HFF-Myc (cell line): ENCODE results near the gene GBP7.
A peak's percentile ranks its signal among the peaks of the same experiment; 100 is the strongest.
"Not testable (repeated sequence)": the region's sequence is repeated elsewhere in the genome, so short reads cannot be mapped to it uniquely, and the experiment has no call there.

Experiments used
- DNase-seq: peaks from one replicate; pipeline ENCODE4 v3.0.0-alpha.2; 2011; ENCODE audit warnings: low read depth; ENCODE audit errors: extremely low read depth
- H3K4me3 ChIP-seq: replicated peaks from 2 replicates; pipeline ENCODE4 v1.5.1; 2011; ENCODE audit warnings: low read depth, mild to moderate bottlenecking, control low read depth, low read length
- CTCF ChIP-seq: IDR thresholded peaks from 2 replicates; pipeline ENCODE4 v1.5.1; 2012; ENCODE audit warnings: mild to moderate bottlenecking, low read depth, low read length, control low read depth; ENCODE audit errors: missing control alignments

GBP7 gene

DNA sequence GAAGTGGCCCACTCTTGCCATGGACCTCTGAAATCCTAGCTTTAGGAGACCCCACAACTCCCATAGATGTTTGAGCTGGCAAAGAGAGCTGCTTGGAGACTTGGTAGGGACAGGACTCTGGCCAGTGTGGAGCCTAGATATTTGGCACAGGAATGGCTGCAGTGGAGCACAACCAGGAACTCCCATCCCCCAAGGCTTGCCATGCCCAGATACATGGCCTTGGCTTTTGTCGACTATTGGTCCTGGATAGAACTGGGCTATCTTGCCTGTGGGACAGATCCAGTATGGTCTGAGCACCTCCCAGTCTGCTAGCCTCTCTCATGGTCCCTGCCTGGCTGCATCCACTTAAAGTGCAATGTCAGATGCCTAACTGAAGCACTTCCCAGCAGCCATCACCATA is 42.1 kb downstream of the GBP7 start:
- no peak for DNase-seq
- no peak for TF ChIP-seq CTCF

GRCh38 chr1:89130716-89131115 is 45.1 kb downstream of the GBP7 start:
- no peak for TF ChIP-seq CTCF
- H3K4me3 ChIP-seq: no peak overlapping the region
- no peak for DNase-seq

More for the DNA sequence above, 42.1 kb downstream of the GBP7 start:
- no peak overlapping the region for H3K4me3 ChIP-seq

DNA sequence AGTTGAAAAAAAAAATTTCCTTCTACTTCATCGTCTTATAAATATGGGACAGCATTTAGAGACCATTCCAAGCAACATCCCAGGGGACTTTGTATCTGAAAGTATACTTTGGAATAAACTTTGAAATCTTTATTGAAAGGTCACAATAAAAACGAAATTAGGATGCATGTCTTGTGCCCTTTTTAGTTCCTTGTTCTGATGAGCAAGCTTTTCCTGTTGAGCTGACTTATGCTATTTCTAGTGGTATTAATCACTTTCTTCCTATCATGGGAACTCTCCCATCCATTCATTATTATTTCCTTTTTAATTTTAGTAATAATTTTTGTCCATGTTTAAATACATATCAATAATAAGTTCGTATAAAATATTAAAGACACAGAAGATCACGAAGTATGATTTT is 45.9 kb downstream of the GBP7 start:
- H3K4me3 ChIP-seq: no peak overlapping the region
- no peak for TF ChIP-seq CTCF
- no peak for DNase-seq

DNA sequence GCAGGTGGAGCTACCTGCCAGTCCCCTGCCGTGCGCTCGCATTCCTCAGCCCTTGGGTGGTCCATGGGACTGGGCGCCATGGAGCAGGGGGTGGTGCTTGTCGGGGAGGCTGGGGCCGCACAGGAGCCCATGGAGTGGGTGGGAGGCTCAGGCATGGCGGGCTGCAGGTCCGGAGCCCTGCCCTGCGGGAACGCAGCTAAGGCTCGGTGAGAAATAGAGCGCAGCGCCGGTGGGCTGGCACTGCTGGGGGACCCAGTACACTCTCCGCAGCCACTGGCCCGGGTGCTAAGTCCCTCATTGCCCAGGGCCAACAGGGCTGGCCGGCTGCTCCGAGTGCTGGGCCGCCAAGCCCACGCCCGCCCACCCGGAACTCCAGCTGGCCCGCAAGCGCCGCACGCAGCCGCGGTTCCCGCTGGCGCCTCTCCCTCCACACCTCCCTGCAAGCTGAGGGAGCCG is 47.8 kb downstream of the GBP7 start:
- DNase-seq, H3K4me3 ChIP-seq: not testable (repeated sequence)

- DNase-seq, H3K4me3 ChIP-seq: not testable (repeated sequence)
Measured at GRCh38 chr1:89126602-89127565, 48.9 kb downstream of the GBP7 start.

DNA sequence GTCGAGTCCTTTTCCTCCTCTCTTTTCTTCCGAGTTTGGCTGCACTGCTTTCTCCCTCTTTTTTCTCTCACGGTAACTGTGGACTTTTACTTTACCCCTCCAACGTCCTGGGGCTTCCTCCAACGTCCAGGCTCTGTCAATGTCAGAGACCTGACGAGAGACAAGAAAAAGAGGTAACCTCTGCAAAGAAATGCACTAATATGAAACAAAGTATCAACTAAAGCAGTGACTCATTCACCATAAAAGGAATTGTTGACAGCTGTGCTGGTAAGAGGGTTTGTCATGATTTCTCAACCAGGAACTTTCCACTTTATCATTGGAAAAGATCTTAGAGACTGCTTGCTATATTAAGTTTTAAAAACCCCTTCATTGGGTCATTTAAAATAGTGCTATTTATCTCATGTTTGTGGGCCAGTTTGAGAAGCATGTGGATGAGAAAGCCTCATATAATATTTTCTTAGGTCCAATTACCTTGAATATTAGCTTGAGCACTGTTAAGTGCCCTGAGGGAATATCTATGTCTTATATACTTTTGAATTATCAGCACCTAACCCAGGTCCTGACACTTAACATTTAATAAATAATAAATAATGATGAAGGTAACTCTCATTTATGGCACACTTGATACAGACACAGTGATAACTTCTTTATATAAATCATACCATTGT is 49.8 kb downstream of the GBP7 start, which contains the start of gene GBP2:
GBP2 (minus strand) TSS at position 202 of the 668 bp plus-strand sequence. CDS start 4,148 bp downstream, outside the sequence.
- DNase-seq: peak; percentile 42
- no peak for TF ChIP-seq CTCF
- H3K4me3 ChIP-seq: peak within 1 kb of the TSS; percentile 10

GRCh38 chr1:89125240-89125912 is 50.4 kb downstream of the GBP7 start:
- H3K4me3 ChIP-seq: peak overlapping the region; percentile 10
- DNase-seq: no peak

More at GRCh38 chr1:89125240-89125912, 50.4 kb downstream of the GBP7 start:
- TF ChIP-seq CTCF: no peak
